B cell (primary cell): Measurements from ENCODE around the gene CNKSR3. TPM values are rescaled to one million over a fixed set of nuclear protein-coding genes. Genes with fewer than 3 reads are reported as not detected.

Experiments
- ATAC-seq: fragments of 200-7000 bp; cut with Tn5 transposase; one replicate; pipeline ENCODE4 v1.10.0; 2021; ENCODE audit warnings: low read depth, mild to moderate bottlenecking, moderate number of reproducible peaks, moderate library complexity
- CTCF ChIA-PET: fragments of 350-600 bp; sonication (Branson Sonifier 250); formaldehyde crosslinking; loops from one replicate; lab custom pipeline; 2021; ENCODE audit warnings: antibody characterized with exemption, inconsistent platforms; lab: Charles Lee
- POLR2A ChIA-PET: fragments of 350-600 bp; sonication (Branson Sonifier 250); formaldehyde crosslinking; loops from one replicate; lab custom pipeline; 2021; ENCODE audit warnings: antibody characterized with exemption; lab: Charles Lee
- DNase-seq: peaks from one replicate; pipeline ENCODE4 v3.0.0; 2013
- H2AFZ ChIP-seq: 2 replicates; pipeline ENCODE4 v1.6.1; 2012; ENCODE audit warnings: mild to moderate bottlenecking, low read depth, low read length; ENCODE audit not compliant: insufficient read depth, poor library complexity, severe bottlenecking
- H3K27ac ChIP-seq, 2 donors: 1 replicate in 1 of 2; 2 replicates in 1 of 2; pipeline ENCODE4 v1.5.1; 2012 to 2013; ENCODE audit warnings: low read length in 2 of 2, mild to moderate bottlenecking in 2 of 2, moderate library complexity in 1 of 2
- H3K27me3 ChIP-seq, 4 experiments: fragments of 200-600 bp in 1 of 4; sonication (generic) in 1 of 4; replicated peaks in 1 of 4; 1 replicate in 2 of 4; 2 replicates in 2 of 4; pipeline versions ENCODE4 v1.6.1 to v1.7.0; 2013 to 2016; ENCODE audit warnings: low read length in 3 of 4, mild to moderate bottlenecking in 2 of 4, mixed read lengths in 1 of 4, moderate library complexity in 1 of 4; ENCODE audit not compliant: insufficient read depth in 4 of 4, control insufficient read depth in 3 of 4; ENCODE audit errors: control extremely low read depth in 1 of 4
- H3K36me3 ChIP-seq, 2 experiments: replicated peaks in 1 of 2; 1 replicate in 1 of 2; 2 replicates in 1 of 2; pipeline versions ENCODE4 v1.6.1 to v1.7.1; 2013; ENCODE audit warnings: low read length in 1 of 2; ENCODE audit not compliant: insufficient read depth in 2 of 2, control insufficient read depth in 1 of 2; ENCODE audit errors: control extremely low read depth in 1 of 2, extremely low read depth in 1 of 2
- H3K4me1 ChIP-seq, 2 donors: fragments of 200-600 bp in 1 of 2; sonication (generic) in 1 of 2; 1 replicate in 1 of 2; 2 replicates in 1 of 2; pipeline versions ENCODE4 v1.5.1 to v1.6.1; 2013 to 2017; ENCODE audit warnings: low read length in 2 of 2; ENCODE audit not compliant: control insufficient read depth in 2 of 2, insufficient read depth in 2 of 2
- H3K4me2 ChIP-seq: replicated peaks from 2 replicates; pipeline ENCODE3; 2012; ENCODE audit warnings: mild to moderate bottlenecking, low read depth, low read length; ENCODE audit not compliant: poor library complexity, severe bottlenecking
- H3K4me3 ChIP-seq, 5 experiments: fragments of 200-600 bp in 1 of 5; sonication (generic) in 1 of 5; 1 replicate in 3 of 5; 2 replicates in 2 of 5; pipeline versions ENCODE4 v1.5.1 to v1.7.0; 2011 to 2016; ENCODE audit warnings: low read length in 4 of 5, mild to moderate bottlenecking in 4 of 5, low read depth in 2 of 5, control low read depth in 1 of 5, moderate library complexity in 1 of 5; ENCODE audit not compliant: insufficient read depth in 1 of 5; ENCODE audit errors: control extremely low read depth in 1 of 5, extremely low read depth in 1 of 5
- H3K79me2 ChIP-seq: fragments of 200-600 bp; sonication (generic); one replicate; pipeline ENCODE4 v1.6.0; 2016; ENCODE audit warnings: low read length; ENCODE audit not compliant: control insufficient read depth, insufficient read depth
- H3K9ac ChIP-seq: fragments of 200-600 bp; sonication (generic); 2 replicates; pipeline ENCODE4 v1.6.1; 2017; ENCODE audit warnings: mild to moderate bottlenecking, low read length, moderate library complexity
- H3K9me3 ChIP-seq, 3 donors: one replicate each; pipeline versions ENCODE4 v1.6.1 to v1.7.1; 2013; ENCODE audit warnings: low read length in 2 of 3; ENCODE audit not compliant: control insufficient read depth in 2 of 3, insufficient read depth in 1 of 3; ENCODE audit errors: control extremely low read depth in 1 of 3
- H4K20me1 ChIP-seq: 2 replicates; pipeline ENCODE4 v1.6.0; 2012; ENCODE audit warnings: mild to moderate bottlenecking, low read length; ENCODE audit not compliant: insufficient read depth, control insufficient read depth, poor library complexity, severe bottlenecking
- H3K27ac Mint-ChIP-seq: one replicate; pipeline ENCODE4 v1.8.0; 2021; ENCODE audit warnings: mixed read lengths
- H3K27me3 Mint-ChIP-seq: one replicate; pipeline ENCODE4 v1.8.0; 2021; ENCODE audit warnings: mixed read lengths
- H3K4me1 Mint-ChIP-seq: one replicate; pipeline ENCODE4 v1.8.0; 2021; ENCODE audit warnings: mixed read lengths
- H3K4me3 Mint-ChIP-seq: one replicate; pipeline ENCODE4 v1.8.0; 2021; ENCODE audit warnings: mixed read lengths
- H3K9me3 Mint-ChIP-seq: one replicate; pipeline ENCODE4 v1.8.0; 2022; ENCODE audit warnings: mixed read lengths; ENCODE audit not compliant: insufficient read depth
- CTCF ChIP-seq: fragments of 200-600 bp; IDR thresholded peaks from one replicate; pipeline ENCODE4 v1.8.0; 2022; ENCODE audit warnings: antibody characterized with exemption, mild to moderate bottlenecking
- EZH2 ChIP-seq: IDR thresholded peaks from 2 replicates; pipeline ENCODE4 v1.6.1; 2012; ENCODE audit warnings: borderline replicate concordance, low read depth, mild to moderate bottlenecking, moderate library complexity, low read length; ENCODE audit not compliant: insufficient read depth, poor library complexity, severe bottlenecking
- WGBS: methylation state at CpG from one replicate; pipeline ENCODE4 v1.1.5; 2013; ENCODE audit warnings: missing lambda C conversion rate; ENCODE audit not compliant: insufficient coverage; 5-methylcytosine and 5-hydroxymethylcytosine counted together
- intact Hi-C: fragments of 100-400 bp; cut with micrococcal nuclease; formaldehyde crosslinking; loops from one replicate; pipeline ENCODE4 v1.10.0; 2022
- polyA plus RNA-seq: library from polyadenylated mRNA; depleted of rRNA; stranded (reverse); fragments of >200 nt; gene quantifications from 2 replicates; pipeline ENCODE4 v1.2.3, GENCODE V29; 2012
- total RNA-seq, 2 donors: library from RNA; stranded (reverse); fragments of 120-200 nt in 1 of 2; gene quantifications; 1 replicate in 1 of 2; 2 replicates in 1 of 2; pipeline versions ENCODE4 v1.2.3 to v1.2.4, GENCODE V29; 2013 to 2022

CNKSR3 gene
- total and polyA plus RNA-seq, 2 donors (not counting 1 experiment from before 2014, with no cell fraction given): not detected

- Histone ChIP-seq H3K9ac (no peak overlapping the region), H3K9me3 (peaks cover 0 to 4% (median 0%) of the 10 kb centered on the region in 3 donors), H3K79me2 (no peaks in the 10 kb centered on the region), H3K27ac (no peak overlapping the region), H3K36me3 (no peaks in the 10 kb centered on the region), H4K20me1 (no peaks in the 10 kb centered on the region), H3K27me3 (no peaks in the 10 kb centered on the region), H3K4me2 (no peak overlapping the region), H2AFZ (no peak overlapping the region), H3K4me3 (no peak overlapping the region), H3K4me1 (no peaks in the 10 kb centered on the region)
- DNase-seq (no peak), ATAC-seq (no peak)
- ChIA-PET CTCF (interaction anchor here (0.6 kb wide), 1 partner anchor 19 kb away, joined by 3 read pairs; no protein-coding TSS in a partner anchor), POLR2A (no interaction called here)
- intact Hi-C loops: no loop called here
- no CpG with 5 or more reads among the region's 2 CpGs for WGBS
- Mint-ChIP-seq H3K27me3 (peaks cover 16% of the 10 kb centered on the region), H3K27ac (no peak overlapping the region), H3K4me3 (no peak overlapping the region), H3K9me3 (peaks cover under 1% of the 10 kb centered on the region), H3K4me1 (no peaks in the 10 kb centered on the region)
- TF ChIP-seq EZH2 (no peak), CTCF (no peak)
These were observed 126.3 kb downstream of the CNKSR3 start for GRCh38 chr6:154384191-154384590.

- no peak overlapping the region for H3K4me3 Mint-ChIP-seq
- H3K9me3 ChIP-seq: peaks cover 0 to 4% (median 0%) of the 10 kb centered on the region in 3 donors
- no peak overlapping the region for H3K9ac ChIP-seq
- no peak for ATAC-seq
- DNase-seq: no peak
- H3K79me2 ChIP-seq: no peaks in the 10 kb centered on the region
- no peaks in the 10 kb centered on the region for H3K36me3 ChIP-seq
- no peaks in the 10 kb centered on the region for H3K27me3 ChIP-seq
- H3K4me1 Mint-ChIP-seq: no peaks in the 10 kb centered on the region
- ChIA-PET POLR2A (no interaction called here), CTCF (interaction anchor here (0.6 kb wide), 1 partner anchor 18 kb away, joined by 3 read pairs; no protein-coding TSS in a partner anchor)
- no peaks in the 10 kb centered on the region for H3K9me3 Mint-ChIP-seq
- intact Hi-C loops: no loop called here
- H3K27me3 Mint-ChIP-seq: peaks cover 10% of the 10 kb centered on the region
- no peak overlapping the region for H3K4me3 ChIP-seq
- no peak overlapping the region for H3K27ac Mint-ChIP-seq
- no peaks in the 10 kb centered on the region for H3K4me1 ChIP-seq
- H4K20me1 ChIP-seq: no peaks in the 10 kb centered on the region
- no peak overlapping the region for H3K27ac ChIP-seq
- TF ChIP-seq EZH2 (no peak), CTCF (no peak)
- no peak overlapping the region for H2AFZ ChIP-seq
- 92% methylated on average over 5 of the region's 6 CpGs for WGBS
- H3K4me2 ChIP-seq: no peak overlapping the region
These were observed 127.2 kb downstream of the CNKSR3 start for GRCh38 chr6:154383273-154383672.
